GM12892 (cell line): ENCODE measurements around the gene DNAJB5.

Experiments used
- POLR2A ChIP-seq: IDR thresholded peaks from 2 replicates; pipeline ENCODE4 v1.6.1; 2011; ENCODE audit warnings: low read depth, low read length, control low read depth
- POLR2AphosphoS5 ChIP-seq: IDR thresholded peaks from 2 replicates; pipeline ENCODE4 v1.6.1; 2011; ENCODE audit warnings: low read depth, low read length, control low read depth
- TAF1 ChIP-seq: IDR thresholded peaks from 2 replicates; pipeline ENCODE4 v1.6.1; 2011; ENCODE audit warnings: low read depth, mild to moderate bottlenecking, control low read depth, low read length, borderline replicate concordance

GRCh38 chr9:34995670-34996060, 6.1 kb downstream of the DNAJB5 start:
- TF ChIP-seq POLR2A (no peak), POLR2AphosphoS5 (no peak), TAF1 (no peak)
